Peyer's patch (tissue), 4 donors: ENCODE data around the gene PTGES3L. TPM values are rescaled to one million over a fixed set of nuclear protein-coding genes. Genes with fewer than 3 reads are reported as not detected.
A peak's percentile ranks its signal among the peaks of the same experiment; 100 is the strongest.
"Not testable (repeated sequence)": the region's sequence is repeated elsewhere in the genome, so short reads cannot be mapped to it uniquely, and the experiment has no call there.

Source experiments
- DNase-seq, 3 donors: peaks; one replicate each; pipeline ENCODE4 v3.0.0-alpha.2; 2017 to 2019
- H3K27ac ChIP-seq, 4 donors: fragments of 200-600 bp; sonication (generic); one replicate each; pipeline ENCODE4 v1.5.1; 2016 to 2019
- H3K27me3 ChIP-seq, 2 donors: fragments of 200-600 bp; sonication (generic); one replicate each; pipeline ENCODE4 v1.5.1; 2019
- H3K36me3 ChIP-seq, 3 donors: fragments of 200-600 bp; sonication (generic); one replicate each; pipeline ENCODE4 v1.5.1; 2016 to 2019
- H3K4me1 ChIP-seq, 4 donors: fragments of 200-600 bp; sonication (generic); one replicate each; pipeline ENCODE4 v1.5.1; 2016 to 2019
- H3K4me3 ChIP-seq, 4 donors: fragments of 200-600 bp; sonication (generic); 1 replicate in 3 of 4; 2 replicates in 1 of 4; pipeline ENCODE4 v1.5.1; 2016 to 2019; ENCODE audit warnings: mild to moderate bottlenecking in 1 of 4
- H3K9me3 ChIP-seq, 4 donors: fragments of 200-600 bp; sonication (generic); one replicate each; pipeline ENCODE4 v1.5.1; 2016 to 2019; ENCODE audit warnings: mild to moderate bottlenecking in 1 of 4
- CTCF ChIP-seq, 6 experiments: fragments of 450-650 bp in 4 of 6; fragments of 200-600 bp in 2 of 6; sonication (generic) in 1 of 6; IDR thresholded peaks; one replicate each; pipeline ENCODE4 v1.5.1; 2017 to 2019; ENCODE audit warnings: antibody characterized with exemption in 6 of 6, mild to moderate bottlenecking in 3 of 6, moderate library complexity in 1 of 6
- POLR2A ChIP-seq, 2 donors: fragments of 450-650 bp; IDR thresholded peaks; one replicate each; pipeline ENCODE4 v1.5.1; 2017; ENCODE audit warnings: antibody characterized with exemption in 2 of 2, mild to moderate bottlenecking in 2 of 2, moderate library complexity in 2 of 2
- total RNA-seq, 4 donors: library from RNA; depleted of rRNA; stranded (reverse); fragments of >200 nt; gene quantifications; one replicate each; pipeline ENCODE4 v1.1.0, GENCODE V29; 2016

The PTGES3L gene
- total RNA-seq, 4 donors from 2014 or later, result 1.6 to 6.9 (median 5.5) TPM; not detected in 1

- Histone ChIP-seq H3K27me3 (no peaks in the 10 kb centered on the region), H3K4me3 (no peak overlapping the region), H3K9me3 (no peaks in the 10 kb centered on the region), H3K4me1 (peaks cover 0 to 61% (median 4%) of the 10 kb centered on the region in 4 donors), H3K27ac (peak overlapping the region in 3 of 4 donors; percentile 30 to 70 (median 33)), H3K36me3 (peaks cover 0 to 35% (median 0%) of the 10 kb centered on the region in 3 donors)
- TF ChIP-seq POLR2A (IDR thresholded peaks at IDR 0.05), result no peak
- no peak for TF ChIP-seq CTCF (IDR thresholded peaks at IDR 0.05)
- DNase-seq, result no peak
These were observed 32.0 kb upstream of the PTGES3L start for GRCh38 chr17:43011728-43012472.

GRCh38 chr17:43010667-43011308 lies 30.9 kb upstream of the PTGES3L start:
- DNase-seq, result peak in 1 of 3 donors; percentile 82
- Histone ChIP-seq H3K4me3 (no peak overlapping the region), H3K9me3 (no peaks in the 10 kb centered on the region), H3K36me3 (peaks cover 0 to 25% (median 0%) of the 10 kb centered on the region in 3 donors), H3K27me3 (no peaks in the 10 kb centered on the region), H3K27ac (peak overlapping the region in 3 of 4 donors; percentile 33 to 84 (median 70)), H3K4me1 (peaks cover 0 to 56% (median 4%) of the 10 kb centered on the region in 4 donors)
- TF ChIP-seq CTCF (IDR thresholded peaks at IDR 0.05), result no peak
- peak in 1 of 2 donors; percentile 73 for TF ChIP-seq POLR2A (IDR thresholded peaks at IDR 0.05)

GRCh38 chr17:43006639-43007551 lies 27.0 kb upstream of the PTGES3L start, which contains the start of gene IFI35:
Gene IFI35, plus strand, starts transcription at chr17:43006784. Its CDS starts 164 bp downstream, at chr17:43006948.
- H3K36me3 ChIP-seq, result peaks cover 0 to 20% (median 0%) of the 10 kb centered on the region in 3 donors
- H3K4me1 ChIP-seq, result peaks cover 0 to 47% (median 4%) of the 10 kb centered on the region in 4 donors
- peak within 1 kb of the TSS; percentile 58 to 69 (median 62) for H3K4me3 ChIP-seq
- no peaks in the 10 kb centered on the region for H3K27me3 ChIP-seq
- H3K27ac ChIP-seq, result peak within 1 kb of the TSS; percentile 86 to 94 (median 92)
- TF ChIP-seq CTCF (IDR thresholded peaks at IDR 0.05) (peak in 5 of 6 experiments; percentile 38 to 67 (median 51)), POLR2A (IDR thresholded peaks at IDR 0.05) (peak; percentile 68 to 69)
- peak; percentile 85 to 96 (median 91) for DNase-seq
- no peaks in the 10 kb centered on the region for H3K9me3 ChIP-seq

GRCh38 chr17:43003542-43004172 lies 23.8 kb upstream of the PTGES3L start:
- no peak overlapping the region for H3K4me3 ChIP-seq
- no peak for TF ChIP-seq POLR2A (IDR thresholded peaks at IDR 0.05)
- no peak for TF ChIP-seq CTCF (IDR thresholded peaks at IDR 0.05)
- no peaks in the 10 kb centered on the region for H3K27me3 ChIP-seq
- H3K36me3 ChIP-seq, result peaks cover 0 to 42% (median 0%) of the 10 kb centered on the region in 3 donors
- H3K4me1 ChIP-seq, result peaks cover 0 to 26% (median 4%) of the 10 kb centered on the region in 4 donors
- H3K27ac ChIP-seq, result no peak overlapping the region
- H3K9me3 ChIP-seq, result no peaks in the 10 kb centered on the region
- no peak for DNase-seq

GRCh38 chr17:43000894-43001293 lies 21.0 kb upstream of the PTGES3L start:
- not testable (repeated sequence) for H3K9me3 ChIP-seq, H3K27me3 ChIP-seq, DNase-seq, H3K27ac ChIP-seq, H3K4me3 ChIP-seq
- Histone ChIP-seq H3K4me1 (peaks cover 0 to 10% (median 2%) of the 10 kb centered on the region in 4 donors), H3K36me3 (peaks cover 0 to 42% (median 0%) of the 10 kb centered on the region in 3 donors)
